ENCODE measurements around the gene DMRT3.
"Not testable (repeated sequence)": the region's sequence is repeated elsewhere in the genome, so short reads cannot be mapped to it uniquely, and the experiment has no call there.

DMRT3 gene

GRCh38 chr9:971901-972500, 4.5 kb upstream of the DMRT3 start:
- DNase-seq (ENCODE audit: low spot score), result no peak

GRCh38 chr9:972501-973294, 3.8 kb upstream of the DMRT3 start:
- DNase-seq (ENCODE audit: low spot score), result no peak

GRCh38 chr9:973295-973834, 3.1 kb upstream of the DMRT3 start:
- no peak for DNase-seq (ENCODE audit: low spot score)

GRCh38 chr9:974031-974995, 2.1 kb upstream of the DMRT3 start:
- DNase-seq (ENCODE audit: low spot score), result no peak

- DNase-seq (ENCODE audit: low spot score), result no peak
Measured at GRCh38 chr9:974996-975739, 1.3 kb upstream of the DMRT3 start.

GRCh38 chr9:975740-976257, 656 bp upstream of the DMRT3 start:
- no peak for DNase-seq (ENCODE audit: low spot score)

- no peak for DNase-seq (ENCODE audit: low spot score)
Measured at GRCh38 chr9:976943-977837, 735 bp downstream of the DMRT3 start.

- no peak for DNase-seq (ENCODE audit: low spot score)
Measured at GRCh38 chr9:977838-978830, 1.7 kb downstream of the DMRT3 start.

- no peak for DNase-seq (ENCODE audit: low spot score)
Measured at GRCh38 chr9:979983-980382, 3.5 kb downstream of the DMRT3 start.

- DNase-seq (ENCODE audit: low spot score), result no peak
Measured at GRCh38 chr9:980640-981039, 4.2 kb downstream of the DMRT3 start.

GRCh38 chr9:981491-981898, 5.0 kb downstream of the DMRT3 start:
- no peak for DNase-seq (ENCODE audit: low spot score)

GRCh38 chr9:982394-983230, 6.2 kb downstream of the DMRT3 start:
- DNase-seq (ENCODE audit: low spot score), result no peak

GRCh38 chr9:994005-994404, 17.6 kb downstream of the DMRT3 start:
- no peak for DNase-seq (ENCODE audit: low spot score)

GRCh38 chr9:995192-995591, 18.7 kb downstream of the DMRT3 start:
- no peak for DNase-seq (ENCODE audit: low spot score)

- DNase-seq (ENCODE audit: low spot score), result no peak
Measured at GRCh38 chr9:995781-996180, 19.3 kb downstream of the DMRT3 start.

GRCh38 chr9:998299-999110, 22.1 kb downstream of the DMRT3 start:
- DNase-seq (ENCODE audit: low spot score), result not testable (repeated sequence)

GRCh38 chr9:1001838-1002237, 25.4 kb downstream of the DMRT3 start:
- DNase-seq (ENCODE audit: low spot score), result no peak

Measured in kidney capillary endothelial cell (primary cell).